ENCODE results near the gene CES4A.
"Not testable (repeated sequence)": the region's sequence is repeated elsewhere in the genome, so short reads cannot be mapped to it uniquely, and the experiment has no call there.

Gene CES4A

DNA sequence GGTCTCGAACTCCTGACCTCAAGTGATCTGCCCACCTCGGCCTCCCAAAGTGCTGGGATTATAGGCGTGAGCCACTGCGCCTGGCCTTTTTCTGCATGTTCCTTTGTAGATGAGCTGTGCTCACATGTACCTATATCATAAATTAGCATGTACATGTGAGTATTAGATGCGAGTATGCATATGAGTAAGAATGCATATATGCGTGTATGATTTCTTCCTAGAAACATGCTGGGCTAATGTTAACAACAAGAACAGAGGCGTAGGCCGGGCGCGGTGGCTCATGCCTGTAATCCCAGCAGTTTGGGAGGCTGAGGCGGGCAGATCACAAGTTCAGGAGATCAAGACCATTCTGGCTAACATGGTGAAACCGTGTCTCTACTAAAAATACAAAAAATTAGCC lies 5.2 kb downstream of the CES4A start:
- DNase-seq, result not testable (repeated sequence)

DNA sequence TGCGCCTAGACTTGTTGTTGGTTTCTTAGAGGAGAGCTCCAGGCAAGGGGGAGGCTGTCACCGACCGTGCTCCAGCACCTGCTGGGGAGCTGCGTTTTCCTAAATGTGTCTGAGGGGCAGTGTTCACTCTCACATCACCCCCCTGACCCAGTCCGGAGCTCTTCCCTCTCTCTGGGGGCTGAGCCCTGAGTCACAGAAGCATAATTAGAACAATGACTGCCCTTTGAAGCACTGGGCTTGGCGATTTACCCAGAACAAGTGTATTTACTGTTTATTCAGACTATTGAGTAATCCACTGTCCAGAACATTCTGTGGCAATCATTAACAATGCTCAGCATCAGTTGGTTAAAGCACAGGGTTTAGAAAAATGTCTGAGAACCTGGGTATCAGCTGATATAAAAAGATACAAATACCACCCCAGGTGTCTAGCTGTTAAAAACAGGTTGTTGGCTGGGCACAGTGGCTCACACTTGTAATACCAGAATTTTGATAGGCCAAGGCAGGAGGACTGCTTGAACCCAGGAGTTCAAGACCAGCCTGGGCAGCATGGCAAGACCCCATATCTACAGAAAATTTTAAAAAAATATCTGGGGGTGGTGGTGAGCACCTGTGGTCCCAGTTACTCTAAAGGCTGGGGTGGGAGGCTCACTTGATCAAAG lies 8.1 kb downstream of the CES4A start:
- no peak for DNase-seq

DNA sequence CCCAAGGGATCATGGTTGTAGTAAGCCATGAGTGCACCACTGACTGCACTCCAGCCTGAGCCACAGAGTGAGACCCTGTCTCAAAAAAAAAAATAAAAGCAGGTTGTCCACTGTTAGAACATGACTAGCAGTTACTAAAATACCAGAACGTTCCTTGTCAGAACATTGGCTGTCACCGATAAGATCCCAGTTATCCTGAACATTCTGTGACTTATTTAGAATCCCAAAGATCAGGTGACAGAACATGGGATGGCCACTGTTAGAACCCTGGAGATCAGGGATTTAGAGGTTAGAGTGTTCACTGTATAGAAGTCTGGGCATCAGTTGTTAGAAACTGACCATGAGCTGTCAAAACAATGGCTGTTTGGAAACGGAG lies 8.6 kb downstream of the CES4A start:
- no peak for DNase-seq

DNA sequence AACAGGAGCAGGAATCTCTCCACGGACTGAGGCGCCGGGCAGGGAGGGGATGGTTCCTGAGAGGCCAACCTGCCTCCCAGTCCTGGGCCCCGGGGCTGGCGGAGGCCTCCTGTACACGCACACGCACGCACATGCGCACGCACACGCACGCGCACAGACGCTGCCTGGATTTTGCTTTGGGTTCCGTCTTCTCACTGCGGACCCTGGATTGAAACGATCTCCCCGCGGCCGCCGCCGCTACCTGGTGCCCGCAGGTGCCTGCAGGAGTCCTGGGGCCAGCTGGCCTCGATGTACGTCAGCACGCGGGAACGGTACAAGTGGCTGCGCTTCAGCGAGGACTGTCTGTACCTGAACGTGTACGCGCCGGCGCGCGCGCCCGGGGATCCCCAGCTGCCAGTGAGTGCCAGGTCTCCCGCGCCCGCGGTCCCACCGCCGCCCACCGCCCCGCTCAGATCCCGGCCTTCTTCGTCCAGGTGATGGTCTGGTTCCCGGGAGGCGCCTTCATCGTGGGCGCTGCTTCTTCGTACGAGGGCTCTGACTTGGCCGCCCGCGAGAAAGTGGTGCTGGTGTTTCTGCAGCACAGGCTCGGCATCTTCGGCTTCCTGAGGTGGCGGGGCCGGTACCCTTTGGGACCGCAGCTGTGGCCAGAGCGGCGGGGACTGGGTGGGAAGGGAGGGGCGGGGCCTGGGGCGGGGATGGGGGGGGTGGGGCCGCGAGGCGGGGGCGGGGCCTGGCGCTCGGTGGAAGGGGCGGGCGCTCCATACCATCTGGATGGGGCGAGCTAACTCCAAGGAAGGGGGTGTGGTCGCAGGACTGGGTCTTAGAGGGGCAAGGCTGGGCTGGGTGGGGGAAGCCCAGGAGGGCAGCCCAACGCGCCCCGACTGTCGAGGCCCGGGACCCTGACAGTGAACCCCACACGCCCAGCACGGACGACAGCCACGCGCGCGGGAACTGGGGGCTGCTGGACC lies 12.3 kb downstream of the CES4A start:
- DNase-seq, result peak; percentile 64

DNA sequence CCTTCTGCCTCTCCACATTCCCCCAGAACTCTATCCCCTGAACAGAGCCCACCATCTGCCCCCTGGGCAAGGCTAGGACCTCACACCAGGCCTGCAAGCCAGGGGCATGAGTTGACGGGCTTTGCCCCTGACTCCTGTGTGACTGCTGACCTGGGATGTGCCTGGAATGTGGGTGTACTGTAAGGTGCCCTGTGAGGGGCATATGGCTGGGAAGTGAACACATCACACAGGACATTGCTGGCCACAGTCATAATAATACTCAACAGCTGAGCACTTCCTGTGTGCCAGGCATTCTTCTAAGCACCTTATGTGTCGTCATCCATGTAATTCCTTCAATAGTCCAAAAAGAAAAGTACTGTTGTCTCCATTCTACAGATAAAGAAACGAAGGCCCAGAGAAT lies 13.3 kb downstream of the CES4A start:
- no peak for DNase-seq

DNA sequence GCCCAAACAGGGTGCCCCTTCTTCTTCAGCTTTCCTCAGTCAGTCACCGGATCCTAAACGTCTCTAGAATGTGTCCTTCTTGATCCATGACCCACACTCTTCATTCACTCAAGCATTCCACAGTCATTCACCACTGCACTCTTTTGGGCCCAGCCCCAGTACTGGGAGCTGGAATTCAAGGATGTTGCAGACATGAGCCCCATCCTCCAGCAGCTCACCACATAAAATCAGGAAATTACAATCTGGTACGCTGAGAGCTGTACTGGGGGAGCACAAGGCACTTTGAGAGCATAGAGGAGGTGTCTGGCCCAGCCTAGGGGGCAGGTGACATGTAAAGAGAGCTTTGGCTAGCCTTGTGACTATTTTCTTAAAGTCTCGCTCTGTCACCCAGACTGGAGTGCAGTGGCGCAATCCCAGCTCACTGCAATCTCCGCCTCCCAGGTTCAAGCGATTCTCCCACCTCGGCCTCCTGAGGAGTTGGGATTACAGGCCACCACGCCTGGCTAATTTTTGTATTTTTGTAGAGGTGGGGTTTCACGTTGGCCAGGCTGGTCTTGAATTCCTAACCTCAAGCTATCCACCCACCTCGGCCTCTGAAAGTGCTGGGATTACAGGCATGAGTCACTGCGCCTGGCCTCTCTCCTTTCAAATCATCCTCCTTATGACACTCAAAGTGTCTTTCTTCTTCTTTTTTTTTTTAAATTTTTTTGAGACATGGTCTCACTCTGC lies 18.7 kb downstream of the CES4A start:
- DNase-seq, result no peak

DNA sequence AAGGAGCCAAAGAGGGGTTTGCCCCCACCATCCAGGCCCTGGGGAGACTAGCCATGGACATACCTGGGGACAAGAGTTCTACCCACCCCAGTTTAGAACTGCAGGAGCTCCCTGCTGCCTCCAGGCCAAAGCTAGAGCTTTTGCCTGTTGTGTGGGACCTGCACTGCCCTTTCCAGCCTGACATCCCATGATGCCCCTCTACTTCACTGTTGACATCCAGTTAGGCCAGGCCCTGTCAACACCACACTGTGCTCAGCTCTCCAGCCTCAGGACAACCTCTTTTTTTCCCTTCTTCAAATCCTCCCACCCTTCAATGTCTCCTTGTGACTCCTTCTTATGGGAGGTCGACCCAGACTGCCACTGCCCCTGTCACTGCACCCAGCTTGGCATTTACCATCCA lies 20.8 kb downstream of the CES4A start:
- no peak for DNase-seq

DNA sequence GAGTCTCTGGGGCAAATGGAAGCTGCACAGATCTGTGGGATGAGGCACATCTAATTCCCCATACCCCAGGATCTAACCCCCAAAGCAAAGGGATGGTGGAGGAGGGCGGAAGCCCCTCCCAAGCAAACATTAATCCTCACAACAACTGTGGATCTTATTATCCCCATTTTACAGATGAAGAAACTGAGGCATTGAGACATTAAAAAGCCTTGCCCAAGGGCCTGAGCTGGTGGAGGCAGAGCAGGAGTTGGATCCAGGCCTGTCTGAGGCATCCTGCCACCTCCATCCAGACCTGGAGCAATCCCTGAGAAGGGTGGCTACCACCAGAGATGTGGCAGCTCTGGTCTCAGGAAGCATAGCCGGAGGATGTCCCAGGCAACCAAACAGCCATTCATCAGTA lies 22.9 kb downstream of the CES4A start:
- no peak for DNase-seq

DNA sequence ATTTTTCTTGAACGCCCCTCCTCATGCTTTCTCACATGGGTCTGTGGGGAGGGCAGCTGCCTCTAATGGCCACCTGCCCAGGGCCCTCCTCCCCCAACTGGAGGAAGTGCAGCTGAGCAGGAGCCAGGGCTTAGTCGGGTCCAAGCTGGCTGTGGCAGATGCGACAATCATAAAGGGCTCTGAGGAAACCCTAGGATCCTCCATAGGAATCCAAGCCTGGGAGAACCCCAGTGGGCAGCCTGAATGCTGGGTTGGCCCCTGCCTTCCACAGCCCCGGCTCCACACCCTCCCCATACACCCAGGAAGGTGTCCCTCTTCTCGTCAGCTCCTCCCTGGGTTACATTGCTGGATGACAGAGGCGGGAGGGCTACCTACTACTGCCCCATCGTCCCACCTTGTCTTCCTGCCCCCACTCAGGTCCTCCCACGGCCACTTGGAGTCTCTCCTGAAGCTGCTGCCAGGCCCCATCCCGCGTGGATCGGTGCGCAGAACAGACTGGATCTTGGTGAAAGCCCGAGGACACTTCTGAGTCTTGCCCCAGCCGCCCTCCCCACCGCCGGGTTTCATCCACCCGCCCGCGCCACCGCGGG lies 24.9 kb downstream of the CES4A start:
- DNase-seq, result no peak

DNA sequence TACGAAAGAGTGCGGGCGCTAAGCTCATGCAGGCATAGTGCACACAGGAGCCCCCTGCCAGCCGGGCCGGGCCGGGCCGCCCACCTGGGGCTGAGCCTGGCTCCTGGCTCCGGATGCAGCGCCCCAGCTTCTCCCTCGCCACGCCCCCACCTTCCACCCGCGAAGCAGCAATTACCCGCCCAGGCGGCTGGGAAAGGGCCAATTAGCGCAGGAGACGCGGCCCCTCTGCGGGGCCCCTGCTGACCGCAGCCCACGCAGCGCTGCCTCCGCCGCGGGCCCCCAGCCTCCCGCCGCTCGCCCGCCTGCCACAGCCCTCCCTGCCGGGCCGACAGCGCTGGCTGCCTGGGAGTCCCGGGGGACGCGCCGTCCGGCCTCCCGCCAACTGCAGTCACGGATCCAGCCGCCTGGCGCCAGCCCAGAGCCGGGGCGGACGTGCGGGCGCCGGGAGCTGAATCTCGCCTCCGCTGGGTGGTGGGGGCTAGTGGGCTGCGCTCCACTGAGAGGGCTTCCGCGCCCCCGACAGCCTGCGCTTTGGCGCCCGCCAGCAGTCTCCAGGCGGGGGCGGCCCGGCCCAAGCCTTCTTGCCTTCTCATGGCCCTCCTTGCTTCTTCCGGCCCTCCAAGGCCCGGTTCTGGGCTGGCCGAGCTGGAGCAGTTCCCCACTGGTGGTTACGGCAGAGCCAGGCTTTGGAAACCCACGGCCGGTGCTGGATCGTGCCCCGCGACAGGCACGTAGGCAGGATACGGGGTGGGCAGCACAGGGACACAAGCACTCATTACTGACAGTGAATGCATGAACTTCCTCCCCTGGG lies 25.6 kb downstream of the CES4A start:
- peak; percentile 90 for DNase-seq

DNA sequence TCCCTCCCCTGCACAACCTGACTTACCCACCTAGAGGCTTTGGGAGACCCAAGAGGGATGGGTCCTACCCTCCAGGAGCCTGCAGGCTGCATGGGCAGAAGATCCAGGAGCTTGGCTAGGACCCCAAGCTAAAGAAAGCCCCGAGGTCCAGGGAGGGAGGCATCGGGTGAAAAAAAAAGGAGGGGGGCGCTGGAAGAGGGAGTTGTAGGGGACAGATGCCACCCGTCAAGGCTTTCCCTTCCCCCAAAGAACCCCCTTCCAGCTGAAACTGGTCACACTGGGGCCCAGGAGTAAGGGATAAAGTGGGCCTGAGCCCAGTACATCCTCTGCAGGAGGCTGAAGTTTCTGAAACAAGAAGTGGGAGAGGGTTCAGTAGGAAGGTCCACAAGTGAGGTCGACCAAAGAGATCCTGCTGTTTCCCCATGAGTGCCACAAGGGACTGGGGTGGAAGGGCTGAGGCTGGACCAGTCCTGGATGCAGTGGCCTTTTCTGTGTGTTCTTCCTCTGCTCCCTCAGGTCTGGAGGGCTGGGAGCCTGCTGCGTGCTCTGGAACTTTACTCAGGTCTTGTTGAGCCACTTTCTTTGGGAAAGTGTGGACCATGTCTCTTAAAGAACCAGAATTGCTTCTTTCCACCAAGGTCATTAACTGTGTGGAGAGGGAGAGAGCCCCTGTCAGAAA lies 26.4 kb downstream of the CES4A start:
- no peak for DNase-seq

DNA sequence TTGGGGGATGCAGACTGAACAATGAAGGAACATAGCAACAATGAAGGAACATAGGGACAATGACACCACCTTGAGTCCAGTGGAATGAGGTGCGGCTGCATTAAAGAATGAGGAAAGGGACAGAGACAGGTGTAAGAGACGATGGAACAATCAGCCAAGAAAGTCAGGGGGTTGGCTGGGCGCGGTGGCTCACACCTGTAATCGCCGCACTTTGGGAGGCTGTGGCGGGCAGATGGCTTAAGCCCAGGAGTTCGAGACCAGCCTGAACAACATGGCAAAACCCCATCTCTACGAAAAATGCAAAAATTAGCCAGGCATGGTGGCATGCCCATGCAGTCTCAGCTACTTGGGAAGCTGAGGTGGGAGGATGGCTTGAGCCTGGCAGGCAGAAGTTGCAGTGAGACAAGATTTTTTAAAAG lies 26.9 kb downstream of the CES4A start:
- DNase-seq, result peak; percentile 23

DNA sequence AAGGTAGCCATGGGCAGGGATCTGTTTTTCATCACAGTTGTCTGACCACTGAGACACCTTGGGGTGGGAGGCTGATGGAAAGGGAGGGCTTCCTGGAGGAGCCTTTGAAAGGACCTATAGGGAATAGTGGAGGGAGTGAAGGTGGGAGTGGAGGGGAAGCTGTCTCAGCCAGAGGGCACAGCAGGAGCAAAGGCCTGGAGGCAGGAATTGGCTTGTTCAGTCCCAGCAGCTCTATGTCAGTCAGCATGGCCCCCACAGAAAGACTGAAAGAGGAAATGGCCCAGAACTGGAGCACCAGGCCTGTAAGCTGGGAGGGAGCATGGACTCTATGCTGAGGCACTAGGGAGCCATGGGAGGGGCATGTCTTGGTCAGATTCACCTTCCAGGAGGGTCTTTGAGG lies 27.8 kb downstream of the CES4A start:
- peak; percentile 15 for DNase-seq

DNA sequence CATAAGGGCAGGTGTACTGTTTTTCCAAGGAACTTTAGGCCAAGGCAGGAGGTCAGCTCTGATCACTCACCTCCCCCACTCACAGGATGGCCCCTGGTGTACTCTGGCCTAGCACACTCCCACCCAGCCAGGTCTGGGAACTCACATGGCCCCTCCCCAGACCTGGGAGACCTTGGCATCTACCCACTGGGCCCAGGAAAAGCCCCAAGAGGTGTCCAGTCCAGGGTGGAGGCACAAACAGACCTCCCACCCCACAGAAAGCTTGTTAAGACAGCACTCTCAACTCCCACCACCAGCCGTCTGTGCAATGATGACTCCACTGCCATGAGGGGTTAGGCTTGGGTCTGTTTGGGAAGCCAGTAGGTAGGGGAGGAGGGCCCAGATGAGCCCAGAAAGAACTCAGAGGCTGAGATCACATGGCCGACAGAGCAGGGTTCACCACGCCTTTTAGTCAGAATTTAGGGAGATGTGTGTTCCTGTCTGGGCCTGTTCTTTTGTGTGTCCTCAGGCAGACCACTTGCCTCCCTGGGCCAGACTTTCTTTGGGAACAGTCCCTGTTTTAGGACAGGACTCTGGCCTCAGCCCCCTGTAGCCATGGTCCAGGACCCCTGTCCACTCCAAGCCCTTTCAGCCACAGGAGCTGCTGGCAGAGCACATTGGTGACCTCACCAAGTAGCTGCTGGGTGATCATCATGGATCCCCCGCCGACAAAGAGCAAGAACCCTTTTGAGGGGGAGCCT lies 28.5 kb downstream of the CES4A start:
- peak; percentile 23 for DNase-seq

DNA sequence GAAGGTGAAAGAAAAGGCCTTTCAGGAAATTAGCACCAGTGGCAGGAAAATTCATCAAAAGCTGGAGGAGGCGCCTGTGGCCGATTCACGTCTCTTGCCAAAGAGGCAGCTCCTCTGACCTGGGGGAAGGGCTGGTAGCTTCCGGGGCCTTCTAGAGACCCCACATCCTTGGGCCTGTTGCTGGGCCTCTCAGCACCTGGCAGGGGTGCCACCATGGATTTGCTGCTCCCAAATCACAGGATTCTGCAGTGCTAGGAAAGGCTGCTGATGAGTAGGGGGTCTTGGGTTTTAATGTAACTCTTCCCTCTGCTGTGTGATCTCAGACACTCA lies 29.0 kb downstream of the CES4A start:
- peak; percentile 23 for DNase-seq

DNA sequence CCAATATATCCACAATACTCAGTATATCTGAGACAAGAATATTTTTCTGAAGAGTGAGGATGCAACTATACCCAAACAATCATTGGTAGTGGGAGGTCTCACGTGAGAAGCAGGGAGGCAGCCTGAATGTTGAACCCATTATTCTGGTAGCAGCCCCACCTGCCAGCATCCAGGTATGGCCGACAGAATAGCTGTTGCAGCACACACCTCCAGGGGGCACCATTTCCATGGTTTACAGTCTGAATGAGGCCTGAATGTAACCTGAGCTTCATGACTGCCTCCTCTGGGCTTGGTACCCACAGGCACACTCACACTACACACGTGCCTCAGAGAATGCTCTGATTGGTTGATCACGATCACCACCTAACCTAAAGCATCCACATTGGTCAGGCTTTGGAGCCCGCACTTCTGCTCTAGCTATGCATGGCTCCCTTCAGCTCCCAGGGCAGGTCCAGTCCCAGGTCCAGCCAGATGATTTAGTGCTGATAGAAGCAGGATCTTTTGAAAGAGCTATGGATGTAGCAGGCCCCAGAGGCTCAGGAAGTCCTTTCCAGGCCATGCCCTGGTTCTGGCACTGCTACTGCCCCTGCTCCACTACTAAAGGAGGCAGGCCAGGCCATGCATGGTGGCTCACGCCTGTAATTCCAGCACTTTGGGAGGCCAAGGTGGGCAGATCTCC lies 29.6 kb downstream of the CES4A start:
- DNase-seq, result peak; percentile 95

DNA sequence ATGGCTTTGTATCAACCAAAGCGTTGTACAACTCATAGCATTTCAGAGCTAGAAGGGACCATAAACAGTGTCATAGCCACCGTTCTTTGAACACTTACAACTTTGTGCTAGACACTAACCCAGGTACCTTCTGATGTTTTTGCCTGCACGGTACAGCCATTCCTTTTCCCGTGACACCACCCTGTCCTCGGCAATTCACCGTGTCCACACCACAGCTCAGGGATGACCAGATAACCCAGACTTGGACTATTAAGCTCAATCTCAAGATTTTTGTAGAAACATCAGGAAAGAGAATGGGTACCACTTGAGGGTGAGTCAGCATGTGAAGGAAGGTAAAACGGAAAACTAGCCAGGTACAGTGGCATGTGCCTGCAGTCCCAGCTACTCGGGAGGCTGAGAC lies 30.8 kb downstream of the CES4A start:
- DNase-seq, result no peak

DNA sequence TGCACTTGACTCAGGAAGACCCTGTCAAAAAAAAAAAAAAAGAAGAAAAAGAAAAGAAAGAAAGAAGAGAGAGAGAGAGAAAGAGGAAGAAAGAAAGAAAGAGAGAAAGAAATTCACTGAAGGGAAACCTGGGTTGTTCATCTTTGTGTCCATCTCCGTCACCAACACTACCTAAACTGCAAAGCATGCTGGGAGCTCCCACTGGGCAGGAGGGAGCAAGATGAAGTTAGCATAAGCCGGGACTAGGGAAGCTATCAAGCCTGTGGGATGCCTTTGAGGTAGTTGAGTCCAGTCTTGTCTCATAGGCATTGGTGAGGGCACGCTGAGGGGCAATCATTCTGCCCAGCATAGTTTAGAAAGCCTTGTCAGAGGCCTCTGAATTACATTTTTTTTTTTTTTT lies 32.9 kb downstream of the CES4A start:
- DNase-seq, result no peak

DNA sequence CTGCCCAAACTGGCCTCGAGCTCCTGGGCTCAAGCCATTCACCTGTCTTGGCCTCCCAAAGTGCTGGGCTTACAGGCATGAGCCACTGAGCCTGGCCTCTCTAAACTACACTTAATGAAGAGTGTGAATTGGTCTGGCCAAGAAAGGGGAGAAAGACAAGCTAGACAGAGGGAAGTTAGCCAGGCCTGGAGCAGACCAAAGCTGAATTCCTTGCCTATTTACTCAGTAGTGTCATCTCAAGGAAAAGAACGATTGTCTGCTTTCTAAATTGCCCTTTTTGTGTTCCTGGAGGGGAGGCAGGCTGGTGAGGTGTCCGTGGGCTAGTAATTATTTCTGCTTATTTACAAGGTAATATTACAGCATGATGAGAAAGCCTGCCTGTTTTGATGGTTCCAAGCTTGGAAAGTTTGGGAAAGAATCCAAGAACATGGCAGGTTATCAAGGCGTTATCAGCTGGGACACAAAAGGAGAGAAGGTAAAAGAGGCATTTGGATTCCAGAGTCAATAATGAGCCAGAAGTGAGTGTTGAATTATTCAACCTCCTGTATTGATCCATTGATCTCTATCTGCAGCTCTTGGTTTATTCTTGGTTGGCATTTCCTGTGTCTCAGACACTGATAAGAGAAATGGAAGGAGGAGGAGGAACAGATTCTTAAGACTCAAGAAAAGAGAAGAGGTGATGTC lies 34.3 kb downstream of the CES4A start:
- DNase-seq, result peak; percentile 16

DNA sequence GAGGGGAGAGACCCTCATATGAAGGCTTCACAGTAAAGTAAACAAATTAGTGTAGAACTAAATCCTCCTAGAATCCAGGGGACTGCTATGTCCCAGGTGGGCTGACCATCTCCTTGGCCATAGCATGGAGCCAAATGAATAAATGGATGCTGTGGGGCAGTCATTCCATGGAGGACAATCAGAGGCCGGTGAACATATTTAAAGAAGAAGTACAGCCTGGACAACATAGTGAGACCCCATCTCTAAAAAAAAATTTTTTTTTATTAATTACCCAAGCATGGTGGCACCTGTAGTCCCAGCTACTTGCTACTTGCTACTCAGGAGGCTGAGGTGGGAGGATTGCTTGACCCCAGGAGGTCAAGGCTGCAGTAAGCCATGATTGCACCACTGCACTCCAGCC lies 35.3 kb downstream of the CES4A start:
- no peak for DNase-seq

Measured in stimulated activated CD8-positive, alpha-beta memory T cell treated with anti-CD3 and anti-CD28 coated beads, Interleukin-4, amount 100 ng/mL, for 48 hours (primary cell).